Left kidney (tissue), 8 donors: ENCODE results near the gene HOXD13. TPM values are rescaled to one million over a fixed set of nuclear protein-coding genes. Genes with fewer than 3 reads are reported as not detected.
A peak's percentile ranks its signal among the peaks of the same experiment; 100 is the strongest.

Experiments used
- DNase-seq: peaks from one replicate; pipeline ENCODE4 v3.0.0-alpha.2; 2013
- long read RNA-seq, 8 donors: transcript quantifications; one replicate each; lab custom pipeline, GENCODE V29; 2026
- polyA plus RNA-seq: library from polyadenylated mRNA; unstranded; fragments of 120-200 nt; gene quantifications from one replicate; pipeline ENCODE4 v1.2.1, GENCODE V29; 2013; ENCODE audit not compliant: insufficient read length

The HOXD13 gene
- 0.20 TPM for polyA plus RNA-seq
- long read RNA-seq, donor 1, result 0 reads
- long read RNA-seq, donor 2, result 0 reads
- long read RNA-seq, donor 3, result 0 reads
- long read RNA-seq, donor 4, result 0 reads
- long read RNA-seq, donor 5, partial matches to known transcripts, result 0 of 1 reads
- long read RNA-seq, donor 5, other reads (novel, unspliced or antisense), result 0 of 1 reads
- long read RNA-seq, donor 6, result 0 reads
- long read RNA-seq, donor 7, result 0 reads
- long read RNA-seq, donor 8, result 0 reads

- DNase-seq, result no peak
These were observed at the start of gene HOXD13 for GRCh38 chr2:176092270-176093144. Gene HOXD13 (plus strand): TSS chr2:176092721. CDS start chr2:176092891, 170 bp downstream.

GRCh38 chr2:176056406-176056805 lies 36.1 kb upstream of the HOXD13 start:
- DNase-seq, result no peak

DNA sequence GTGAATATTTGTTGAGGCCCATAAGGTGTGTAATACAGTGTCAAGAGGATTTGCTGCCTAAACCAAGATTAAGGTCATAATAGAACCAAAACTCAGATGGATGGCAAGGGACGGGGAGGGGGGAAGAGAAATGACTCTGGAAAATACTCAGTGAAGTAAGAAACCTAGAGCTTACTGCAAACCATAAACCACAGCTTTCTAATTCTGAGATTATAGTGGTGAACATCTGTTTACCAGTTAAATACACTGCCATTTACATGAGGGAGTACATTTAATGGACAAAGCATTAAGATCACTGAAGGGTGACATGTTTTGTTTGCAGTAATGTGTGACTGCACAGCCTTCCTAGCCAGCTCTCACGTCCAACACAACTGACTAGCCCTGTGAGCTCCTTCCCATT lies 28.6 kb upstream of the HOXD13 start:
- no peak for DNase-seq

GRCh38 chr2:176066645-176067588 lies 25.6 kb upstream of the HOXD13 start:
- no peak for DNase-seq

- no peak for DNase-seq
These were observed 24.7 kb upstream of the HOXD13 start for GRCh38 chr2:176067589-176068418.

DNA sequence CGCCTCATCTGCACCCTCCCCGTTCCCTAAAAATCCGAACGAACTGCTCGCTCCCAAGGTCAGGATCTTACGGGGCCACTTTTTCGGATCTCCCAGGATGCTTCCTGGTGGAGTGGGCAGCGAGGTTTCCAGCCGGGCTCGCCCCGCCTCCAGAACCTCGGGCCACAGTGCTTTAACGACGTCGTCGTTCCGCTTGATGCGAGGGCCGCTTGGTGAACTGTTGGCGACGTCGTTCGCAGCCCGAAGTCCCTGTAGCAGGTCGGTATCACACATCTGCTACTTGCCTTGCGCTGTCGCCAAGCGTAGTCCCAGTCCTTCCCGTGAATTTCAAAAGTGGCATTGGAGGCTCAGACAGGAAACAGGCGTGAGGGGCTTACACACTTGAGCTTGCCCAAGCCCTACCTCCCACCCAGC lies 24.1 kb upstream of the HOXD13 start:
- DNase-seq, result peak; percentile 31

- peak; percentile 17 for DNase-seq
These were observed 20.9 kb upstream of the HOXD13 start for GRCh38 chr2:176071330-176072291.

- no peak for DNase-seq
These were observed 20.2 kb upstream of the HOXD13 start for GRCh38 chr2:176072292-176072669.

- DNase-seq, result no peak
These were observed 19.3 kb upstream of the HOXD13 start for GRCh38 chr2:176072951-176073904.

GRCh38 chr2:176074919-176075425 lies 17.5 kb upstream of the HOXD13 start:
- DNase-seq, result no peak

DNA sequence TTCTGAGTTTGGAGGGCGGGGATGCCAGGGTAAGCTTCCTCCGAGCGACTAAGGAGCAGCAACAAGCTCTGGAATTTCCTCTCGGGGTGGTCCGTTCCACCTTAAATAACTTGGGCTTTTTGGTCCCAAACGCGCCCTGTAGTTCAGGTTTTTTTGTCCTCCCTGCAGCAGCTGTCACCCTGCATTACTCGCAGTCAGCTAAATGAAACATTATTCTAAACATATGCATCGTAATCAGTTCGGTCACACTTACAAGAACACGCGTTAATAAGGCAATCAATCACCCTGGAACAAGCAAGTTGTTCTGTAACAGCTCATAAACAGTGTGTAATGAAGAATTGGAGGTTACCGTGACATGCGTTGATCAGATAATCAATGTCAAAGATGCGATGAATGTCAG lies 17.0 kb upstream of the HOXD13 start:
- peak; percentile 48 for DNase-seq

- no peak for DNase-seq
These were observed 16.5 kb upstream of the HOXD13 start for GRCh38 chr2:176076063-176076462.

- peak; percentile 19 for DNase-seq
These were observed 15.7 kb upstream of the HOXD13 start for GRCh38 chr2:176076796-176077195.

- peak; percentile 27 for DNase-seq
These were observed 13.8 kb upstream of the HOXD13 start for GRCh38 chr2:176078541-176079284.

DNA sequence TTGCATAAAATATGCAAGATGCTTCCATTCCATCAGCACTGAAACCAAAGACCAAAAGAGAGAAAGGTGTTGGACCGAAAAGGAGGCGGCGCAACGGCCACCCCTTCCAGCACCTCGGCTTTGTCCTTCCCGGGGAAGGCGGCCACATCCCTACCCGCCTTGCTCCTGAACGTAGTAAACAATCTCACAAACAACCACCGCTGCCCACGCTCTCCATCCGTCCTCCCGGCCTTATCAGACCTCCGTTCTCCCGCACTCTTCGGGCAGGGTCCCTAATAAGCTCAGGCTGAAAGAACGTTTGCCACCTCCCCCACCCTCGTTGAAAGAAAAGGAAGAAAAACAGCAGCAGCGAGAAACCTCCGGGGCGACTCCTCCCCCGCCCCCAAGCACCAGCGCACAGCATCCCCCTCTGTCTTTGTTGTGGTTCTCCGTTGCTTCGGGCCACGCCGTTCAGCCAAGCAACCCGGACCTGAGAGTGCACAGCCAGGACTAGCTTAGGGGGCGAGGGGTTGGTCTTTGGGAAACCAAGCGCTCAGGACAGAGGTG lies 13.2 kb upstream of the HOXD13 start:
- DNase-seq, result no peak

DNA sequence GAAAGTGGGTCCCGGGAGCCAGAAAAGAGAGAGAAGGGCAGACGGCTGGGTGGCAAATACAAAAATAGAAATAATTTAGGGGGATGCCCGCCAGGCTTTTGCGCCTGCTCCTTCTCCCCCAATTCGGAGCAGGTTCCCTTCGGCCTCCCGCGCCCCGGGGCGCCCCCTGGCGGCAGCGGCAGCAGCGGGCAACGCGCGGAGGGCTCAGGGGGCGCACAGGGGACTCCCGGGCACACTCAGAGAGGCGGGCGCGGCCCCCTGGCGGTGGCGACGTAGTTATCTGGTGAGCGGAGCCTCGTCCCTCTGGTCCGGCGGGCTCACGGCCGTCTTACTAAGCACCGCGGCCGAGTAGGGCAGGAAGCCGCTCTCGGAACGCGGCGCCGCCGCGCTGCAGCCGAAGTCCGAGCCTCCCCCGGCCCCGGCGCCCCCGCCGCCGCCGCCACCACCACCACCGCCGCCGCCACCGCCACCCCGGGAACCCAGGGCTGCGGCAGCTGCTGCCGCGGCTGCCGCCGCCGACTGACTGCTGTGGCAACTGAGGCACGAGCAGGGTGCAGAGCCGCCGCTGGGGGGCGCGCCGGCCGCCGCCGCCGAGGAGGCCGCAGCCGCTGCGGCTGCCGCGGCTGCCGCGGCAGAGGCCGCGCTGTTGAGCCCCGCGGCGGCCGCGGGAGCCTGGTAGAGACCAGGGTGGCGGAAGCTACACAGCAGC lies 12.5 kb upstream of the HOXD13 start:
- peak; percentile 48 for DNase-seq
